Cardiac muscle cell (in vitro differentiated cells and primary cell): Measurements from ENCODE around the gene DAPK1. TPM values are rescaled to one million over a fixed set of nuclear protein-coding genes. Genes with fewer than 3 reads are reported as not detected.

ENCODE experiments used
- DNase-seq, 2 donors: peaks; one replicate each; pipeline versions ENCODE4 v3.0.0 to v3.0.0-alpha.2; 2010 to 2017; ENCODE audit warnings: low read depth in 1 of 2, low spot score in 1 of 2
- H3K27ac ChIP-seq: fragments of 200-600 bp; sonication (generic); 2 replicates; pipeline ENCODE4 v1.5.1; 2016
- H3K27me3 ChIP-seq: fragments of 200-600 bp; sonication (generic); 2 replicates; pipeline ENCODE4 v1.6.0; 2016; ENCODE audit warnings: control low read depth
- H3K36me3 ChIP-seq: fragments of 200-600 bp; sonication (generic); 2 replicates; pipeline ENCODE4 v1.5.1; 2016; ENCODE audit warnings: control low read depth
- H3K4me1 ChIP-seq: fragments of 200-600 bp; sonication (generic); 2 replicates; pipeline ENCODE4 v1.8.1; 2017; ENCODE audit warnings: low read depth, mild to moderate bottlenecking, mixed run types
- H3K4me3 ChIP-seq: fragments of 200-600 bp; sonication (generic); 2 replicates; pipeline ENCODE4 v1.5.1; 2016; ENCODE audit warnings: mild to moderate bottlenecking
- H3K9me3 ChIP-seq: fragments of 200-600 bp; sonication (generic); 2 replicates; pipeline ENCODE4 v1.5.1; 2017; ENCODE audit warnings: low read depth, mild to moderate bottlenecking, control low read depth
- CTCF ChIP-seq: IDR thresholded peaks from 2 replicates; pipeline ENCODE4 v1.5.1; 2012; ENCODE audit warnings: low read depth, mild to moderate bottlenecking, low read length
- polyA plus RNA-seq: library from polyadenylated mRNA; unstranded; fragments of >200 nt; fragmentation: Nextera tagmentation; extraction: Ambion mirVana; gene quantifications from 2 replicates; pipeline ENCODE4 v1.2.1, GENCODE V29; 2016
- total RNA-seq: library from RNA; depleted of rRNA; stranded (reverse); fragments of >200 nt; gene quantifications from 2 replicates; pipeline ENCODE4 v1.2.3, GENCODE V29; 2016

Gene DAPK1
- total and polyA plus RNA-seq, 2 experiments from 2014 or later, result 21.0 to 39.6 TPM

- H3K4me3 ChIP-seq, result no peak overlapping the region
- H3K9me3 ChIP-seq, result no peaks in the 10 kb centered on the region
- H3K36me3 ChIP-seq, result no peaks in the 10 kb centered on the region
- no peak for TF ChIP-seq CTCF
- H3K4me1 ChIP-seq, result no peaks in the 10 kb centered on the region
- DNase-seq, result no peak
- no peaks in the 10 kb centered on the region for H3K27me3 ChIP-seq
- H3K27ac ChIP-seq, result no peak overlapping the region
Measured at GRCh38 chr9:87753313-87753712, 255.6 kb downstream of the DAPK1 start.

Other genes starting within 250 kb of the DAPK1 start
- gene CTSL, start 228.3 kb downstream of the DAPK1 start, total RNA-seq, result 87.9 and 97.0 TPM in 2 replicates
- 125 and 137 TPM in 2 replicates for gene CTSL, start 228.3 kb downstream of the DAPK1 start, polyA plus RNA-seq